Left cardiac atrium (tissue), 4 donors: ENCODE measurements around the gene B3GNT2. TPM values are rescaled to one million over a fixed set of nuclear protein-coding genes. Genes with fewer than 3 reads are reported as not detected.
A peak's percentile ranks its signal among the peaks of the same experiment; 100 is the strongest.

Experiments used
- ATAC-seq, 2 donors: fragments of 200-7000 bp; cut with Tn5 transposase; one replicate each; pipeline ENCODE4 v1.9.1; 2020; ENCODE audit warnings: mild to moderate bottlenecking in 2 of 2, moderate library complexity in 2 of 2
- DNase-seq: peaks from one replicate; pipeline ENCODE4 v3.0.0-alpha.2; 2020
- intact Hi-C, 2 donors: fragments of 100-400 bp; cut with DNase I; formaldehyde crosslinking; loops; one replicate each; pipeline versions ENCODE4 v1.14.1 to v1.15.1; 2022 to 2023
- total RNA-seq, 2 donors: library from RNA; stranded (reverse); fragmentation: NEBNext Ultra II Directional; extraction: Animal tissue kit (Norgen Biotek cat#: 25700); gene quantifications; one replicate each; pipeline ENCODE4 v1.2.1, GENCODE V29; 2021
- donor health status: DM: no; HTN: yes; CAD: no.
- donor health status: DM: no; HTN: yes; CAD: no; lungs with severe emphysema.
- donor health status: DM: yes; HTN: yes; CAD: no.
- donor health status: Dilated cardiomyopathy.

The B3GNT2 gene
- total RNA-seq, 2 donors from 2014 or later: 13.4 to 13.8 TPM

DNA sequence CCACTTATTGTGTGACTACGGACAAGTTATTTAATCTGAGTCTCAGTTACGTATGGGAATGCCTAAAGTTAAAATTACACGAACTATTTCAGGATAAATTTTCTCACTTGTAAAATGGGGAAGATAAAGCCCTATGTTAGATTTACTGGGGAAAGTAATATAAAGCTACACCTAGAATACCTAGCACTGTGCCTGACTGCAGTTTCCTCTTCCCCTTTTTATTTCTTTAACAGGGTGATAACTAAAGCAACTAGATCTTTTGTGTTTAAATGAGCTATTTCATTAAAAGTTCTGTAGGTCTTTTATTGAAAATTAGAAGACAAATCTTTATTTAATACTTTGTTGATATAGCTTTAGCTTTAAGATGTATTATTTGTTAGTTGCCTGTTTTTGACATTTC, 5.0 kb downstream of the B3GNT2 start:
- intact Hi-C loops: loop anchor here (5.0 to 10.0 kb wide), 2 partner anchors 94 to 106 kb away; no protein-coding TSS in a partner anchor
- ATAC-seq (no peak), DNase-seq (no peak)

GRCh38 chr2:62201307-62201706, 5.4 kb downstream of the B3GNT2 start:
- ATAC-seq: no peak
- intact Hi-C loops: loop anchor here (5.0 to 10.0 kb wide), 2 partner anchors 93 to 106 kb away; no protein-coding TSS in a partner anchor
- DNase-seq: no peak

GRCh38 chr2:62202019-62202722, 6.3 kb downstream of the B3GNT2 start:
- no peak for ATAC-seq
- intact Hi-C loops: loop anchor here (5.0 to 10.0 kb wide), 2 partner anchors 93 to 105 kb away; no protein-coding TSS in a partner anchor
- no peak for DNase-seq

GRCh38 chr2:62202729-62203128, 6.8 kb downstream of the B3GNT2 start:
- ATAC-seq (no peak), DNase-seq (no peak)
- intact Hi-C loops: loop anchor here (5.0 to 10.0 kb wide), 2 partner anchors 92 to 105 kb away; no protein-coding TSS in a partner anchor

DNA sequence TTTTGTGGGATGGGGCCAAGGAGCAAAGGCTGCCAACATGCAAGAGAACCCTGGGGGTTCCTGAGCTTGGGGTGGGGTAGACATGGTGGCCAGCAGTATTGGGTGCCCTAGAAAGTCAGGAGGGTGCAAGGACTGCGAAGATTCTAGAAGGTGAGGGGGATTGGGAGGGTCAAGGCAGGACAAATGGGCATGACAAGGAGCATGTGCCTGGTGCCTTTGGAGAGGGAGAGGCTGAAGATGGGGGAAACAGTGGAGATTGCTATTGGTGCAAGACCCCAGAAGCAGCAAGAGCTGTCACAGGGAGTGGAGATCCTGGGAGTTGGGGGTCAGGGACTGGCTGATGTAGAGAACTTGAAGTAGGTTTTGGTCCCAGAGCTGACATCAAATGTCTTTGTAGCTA, 7.5 kb downstream of the B3GNT2 start:
- DNase-seq (no peak), ATAC-seq (no peak)
- intact Hi-C loops: loop anchor here (5.0 to 10.0 kb wide), 2 partner anchors 91 to 104 kb away; no protein-coding TSS in a partner anchor

DNA sequence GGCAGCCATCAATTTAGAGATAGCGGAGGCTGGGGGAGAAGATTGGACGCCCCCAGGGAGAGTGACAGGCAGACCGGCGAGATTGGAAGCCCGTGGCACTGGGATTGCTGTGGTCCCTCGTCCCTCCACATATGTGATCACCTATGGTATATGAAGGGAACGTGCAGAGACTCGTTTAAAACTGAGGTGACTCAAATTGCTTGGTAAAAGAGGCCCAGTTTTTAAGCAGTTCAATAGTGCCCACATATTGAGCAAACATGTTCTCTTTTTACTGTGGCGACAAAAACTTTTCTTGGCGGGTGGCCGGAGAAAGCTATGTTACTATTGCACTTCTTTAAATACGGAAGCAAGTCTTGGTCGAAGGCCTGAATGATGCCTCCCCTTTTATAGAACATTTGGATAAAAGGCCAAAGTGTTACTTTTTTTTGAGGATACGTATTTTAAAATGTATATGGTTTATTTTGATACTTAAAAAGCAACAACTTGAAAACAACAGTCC, 9.1 kb downstream of the B3GNT2 start:
- intact Hi-C loops: loop anchor here (5.0 to 10.0 kb wide), 2 partner anchors 90 to 102 kb away; no protein-coding TSS in a partner anchor
- DNase-seq (no peak), ATAC-seq (no peak)

DNA sequence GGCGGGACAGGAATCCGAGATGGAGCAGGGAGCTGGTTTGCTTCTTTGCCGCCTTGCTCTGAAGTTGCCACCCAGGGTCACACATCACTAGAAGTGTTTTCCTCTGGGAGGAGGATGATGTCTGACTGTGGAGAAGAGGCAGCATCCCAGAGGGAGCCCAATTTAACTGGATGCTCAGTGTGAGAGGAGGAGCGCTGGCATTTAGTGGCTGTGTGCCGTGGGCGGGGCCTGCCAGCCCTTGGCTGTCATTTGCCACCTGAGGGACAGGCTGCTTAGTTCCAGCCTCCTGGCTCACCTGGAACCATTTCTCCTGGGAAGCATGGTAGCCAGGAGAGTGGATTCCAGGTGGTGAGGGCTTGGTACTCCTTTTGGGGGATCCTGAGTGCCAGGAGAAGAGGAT, 9.6 kb downstream of the B3GNT2 start:
- intact Hi-C loops: loop anchor here in 1 of 2 donors (10.0 kb wide), 1 partner anchor 89 kb away; no protein-coding TSS in a partner anchor
- no peak for ATAC-seq
- no peak for DNase-seq

GRCh38 chr2:62206024-62206423, 10.1 kb downstream of the B3GNT2 start:
- intact Hi-C loops: loop anchor here in 1 of 2 donors (10.0 kb wide), 1 partner anchor 89 kb away; no protein-coding TSS in a partner anchor
- no peak for DNase-seq

GRCh38 chr2:62207491-62207890, 11.6 kb downstream of the B3GNT2 start:
- no peak for ATAC-seq
- DNase-seq: no peak
- intact Hi-C loops: loop anchor here in 1 of 2 donors (10.0 kb wide), 1 partner anchor 87 kb away; no protein-coding TSS in a partner anchor

More at GRCh38 chr2:62206024-62206423, 10.1 kb downstream of the B3GNT2 start:
- no peak for ATAC-seq

DNA sequence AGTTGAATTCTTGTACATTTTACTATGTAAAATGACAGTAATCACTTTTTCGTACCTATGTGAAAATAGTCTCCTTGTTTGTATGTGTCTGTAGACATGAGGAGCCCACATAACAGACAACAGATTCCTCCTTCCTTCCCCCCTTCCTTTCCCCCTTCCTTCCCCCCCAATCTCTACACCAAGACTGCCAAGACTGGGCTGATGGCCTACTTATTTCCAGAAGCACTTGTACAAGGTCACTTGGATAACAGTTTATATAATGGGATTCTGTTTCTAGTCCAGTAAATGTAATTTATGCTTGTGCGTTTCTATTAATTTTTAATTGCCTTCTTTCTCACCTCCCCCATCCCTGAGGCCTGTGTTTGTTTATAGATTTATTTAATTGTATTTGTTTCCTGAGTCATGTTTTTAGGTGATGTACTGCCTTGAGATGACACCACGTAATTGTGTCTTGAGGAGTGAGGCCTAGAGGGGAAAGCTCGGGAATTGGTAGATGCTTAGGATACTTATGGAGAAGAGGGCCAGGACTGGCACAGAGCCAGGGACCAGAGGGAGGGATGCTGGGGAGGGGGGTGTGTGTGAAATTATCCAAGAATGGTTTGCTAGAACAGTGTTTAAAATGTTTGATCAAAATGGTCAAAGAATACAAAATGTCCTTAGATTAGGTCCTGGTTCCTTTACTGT, 12.3 kb downstream of the B3GNT2 start:
- ATAC-seq (no peak), DNase-seq (no peak)
- intact Hi-C loops: loop anchor here in 1 of 2 donors (10.0 kb wide), 1 partner anchor 87 kb away; no protein-coding TSS in a partner anchor

- DNase-seq: no peak
- ATAC-seq: peak in 1 of 2 donors; percentile 20
- intact Hi-C loops: loop anchor here in 1 of 2 donors (10.0 kb wide), 1 partner anchor 86 kb away; no protein-coding TSS in a partner anchor
These were observed 12.8 kb downstream of the B3GNT2 start for GRCh38 chr2:62208758-62209114.

DNA sequence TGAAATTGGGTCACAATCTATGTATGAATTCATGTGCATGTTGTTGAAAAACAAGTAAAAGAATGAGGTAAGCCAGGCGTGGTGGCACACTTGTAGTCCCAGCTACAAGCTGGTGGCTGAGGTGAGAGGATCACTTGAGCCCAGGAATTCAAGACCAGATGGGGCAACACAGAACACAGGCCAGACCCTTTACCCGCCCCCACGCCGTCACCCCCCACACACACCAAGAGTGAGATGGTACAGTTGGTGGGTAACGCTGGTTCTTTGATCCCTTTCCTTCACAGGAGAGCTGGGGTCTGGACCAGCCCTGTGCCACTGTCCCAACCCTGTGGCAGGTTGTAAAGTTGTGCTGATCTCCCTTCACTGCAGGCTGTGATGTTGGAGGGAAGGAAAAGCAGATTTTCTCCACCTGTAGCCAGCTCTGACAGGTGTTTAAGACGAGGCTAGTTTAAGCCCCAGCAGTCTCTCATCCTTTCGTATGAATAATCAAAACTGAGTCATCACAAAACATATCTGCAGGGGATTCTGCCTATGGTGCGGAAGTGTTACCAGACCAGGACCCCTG, 13.6 kb downstream of the B3GNT2 start:
- intact Hi-C loops: loop anchor here in 1 of 2 donors (10.0 kb wide), 1 partner anchor 85 kb away; no protein-coding TSS in a partner anchor
- DNase-seq (no peak), ATAC-seq (no peak)

- no peak for DNase-seq
- ATAC-seq: peak; percentile 14 to 31
- intact Hi-C loops: loop anchor here in 1 of 2 donors (1.0 kb wide), 1 partner anchor 16 kb away; no protein-coding TSS in a partner anchor
These were observed 19.6 kb downstream of the B3GNT2 start for GRCh38 chr2:62215306-62216064.

DNA sequence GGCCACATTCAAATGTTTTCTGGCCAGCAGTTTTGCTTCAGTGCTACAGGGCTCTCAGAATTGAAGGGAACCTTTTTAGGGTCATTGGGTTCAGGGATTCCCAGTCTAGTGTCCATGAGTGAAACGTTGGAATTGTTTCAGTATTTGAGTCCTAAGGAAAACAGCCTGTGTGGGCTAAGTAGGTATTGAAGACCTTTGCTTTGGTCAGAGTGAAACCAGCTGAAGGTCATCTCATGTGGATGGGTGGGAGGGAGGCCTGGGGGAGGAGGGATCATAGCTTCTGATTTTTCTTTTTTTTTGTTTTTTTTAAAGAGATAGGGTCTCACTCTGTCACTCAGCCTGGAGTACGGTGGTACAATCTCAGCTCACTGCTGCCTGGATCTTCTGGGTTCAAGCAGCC, 20.2 kb downstream of the B3GNT2 start:
- DNase-seq: no peak
- ATAC-seq: no peak
- intact Hi-C loops: loop anchor here in 1 of 2 donors (1.0 kb wide), 1 partner anchor 15 kb away; no protein-coding TSS in a partner anchor

DNA sequence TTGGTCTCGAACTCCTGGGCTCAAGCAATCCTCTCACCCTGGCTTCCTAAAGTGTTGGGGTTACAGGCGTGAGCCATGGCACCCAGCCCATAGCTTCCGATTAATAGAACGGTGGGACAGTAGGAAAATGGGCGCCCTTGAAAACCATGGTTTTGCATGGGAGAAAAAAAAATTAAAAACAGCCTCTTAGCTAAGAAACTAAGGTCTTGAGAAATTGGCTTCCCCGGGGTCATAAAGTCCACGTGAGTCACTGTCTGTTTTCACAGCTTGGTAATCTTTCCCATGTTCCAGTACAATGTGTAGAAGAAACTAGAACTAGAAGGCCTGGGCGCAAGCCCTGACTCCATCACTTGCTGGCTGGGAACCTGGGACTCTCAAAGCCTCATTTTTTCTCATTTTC, 20.7 kb downstream of the B3GNT2 start:
- DNase-seq (peak; percentile 62), ATAC-seq (peak; percentile 56 to 76)
- intact Hi-C loops: loop anchor here in 1 of 2 donors (1.0 kb wide), 1 partner anchor 15 kb away; no protein-coding TSS in a partner anchor

DNA sequence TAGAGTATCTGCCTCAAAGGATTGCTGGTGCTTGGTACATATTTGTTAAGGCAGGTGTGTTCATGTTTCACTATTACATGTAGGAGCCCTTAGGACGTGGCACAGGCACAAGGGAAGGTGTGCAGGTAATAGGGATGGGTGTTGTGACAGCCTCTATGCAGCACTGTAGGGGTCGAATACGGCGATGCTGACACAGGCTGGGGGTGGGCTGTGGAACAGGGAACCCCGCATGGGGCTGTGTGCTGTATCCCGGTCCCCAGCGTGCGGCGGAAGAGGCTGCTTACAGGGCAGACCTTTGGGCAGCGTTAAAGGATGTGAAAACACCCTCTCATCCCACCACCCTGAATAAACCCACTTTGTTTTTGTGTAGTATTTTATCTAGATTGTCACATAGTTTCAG, 21.5 kb downstream of the B3GNT2 start:
- ATAC-seq (peak in 1 of 2 donors; percentile 8), DNase-seq (no peak)
- intact Hi-C loops: no loop called here

DNA sequence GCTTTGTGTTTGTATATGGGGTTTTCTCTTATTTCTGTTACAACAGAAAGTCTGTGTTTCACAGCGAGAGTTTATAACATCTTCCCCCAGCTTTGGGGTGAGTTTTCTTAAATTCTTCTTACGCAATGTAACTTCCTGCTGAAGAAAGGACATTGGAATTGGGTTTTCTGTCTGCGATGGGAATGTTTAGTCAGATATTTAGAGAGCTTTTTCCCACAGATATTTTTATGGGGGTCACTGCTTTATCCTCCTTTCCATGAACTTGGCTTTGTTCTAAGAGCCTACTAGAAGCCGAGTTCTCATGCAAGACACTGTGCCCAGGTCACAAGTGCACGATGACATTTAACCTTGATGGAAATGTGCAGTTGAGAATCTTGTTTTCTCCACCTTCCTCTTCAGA, 22.1 kb downstream of the B3GNT2 start:
- intact Hi-C loops: no loop called here
- no peak for ATAC-seq
- no peak for DNase-seq

- DNase-seq: no peak
- ATAC-seq: no peak
- intact Hi-C loops: no loop called here
These were observed 23.7 kb downstream of the B3GNT2 start for GRCh38 chr2:62219407-62220159.
